ENCODE data around the gene PRPSAP1. TPM values are rescaled to one million over a fixed set of nuclear protein-coding genes. Genes with fewer than 3 reads are reported as not detected.
"Not testable (repeated sequence)": the region's sequence is repeated elsewhere in the genome, so short reads cannot be mapped to it uniquely, and the experiment has no call there.

Gene PRPSAP1
- total RNA-seq, 1 donor from 2014 or later, result 60.2 TPM

- ATAC-seq, result peak; percentile 45
Measured at GRCh38 chr17:76314392-76315227, 39.1 kb downstream of the PRPSAP1 start.

GRCh38 chr17:76312735-76313134, 41.0 kb downstream of the PRPSAP1 start:
- peaks cover 40% of the 10 kb centered on the region for H3K36me3 ChIP-seq
- no peaks in the 10 kb centered on the region for H3K27me3 ChIP-seq
- H3K27ac ChIP-seq, result no peak overlapping the region
- intact Hi-C loops (cut with DNase I), result no loop called here
- ATAC-seq, result no peak
- no peak for TF ChIP-seq CTCF (IDR thresholded peaks at IDR 0.05)
- no peaks in the 10 kb centered on the region for H3K4me1 ChIP-seq
- H3K9me3 ChIP-seq, result no peaks in the 10 kb centered on the region
- DNase-seq, result peak; percentile 3
- no peak overlapping the region for H3K4me3 ChIP-seq

More at GRCh38 chr17:76314392-76315227, 39.1 kb downstream of the PRPSAP1 start:
- Histone ChIP-seq H3K27me3 (no peaks in the 10 kb centered on the region), H3K36me3 (peaks cover 48% of the 10 kb centered on the region), H3K27ac (peak overlapping the region; percentile 17), H3K4me1 (no peaks in the 10 kb centered on the region), H3K4me3 (peak overlapping the region; percentile 5), H3K9me3 (no peaks in the 10 kb centered on the region)
- DNase-seq, result no peak
- no peak for TF ChIP-seq CTCF (IDR thresholded peaks at IDR 0.05)
- intact Hi-C loops (cut with DNase I), result loop anchor here (5.0 kb wide), 1 partner anchor 198 kb away; no protein-coding TSS in a partner anchor

GRCh38 chr17:76309461-76309860, 44.3 kb downstream of the PRPSAP1 start:
- intact Hi-C loops (cut with DNase I), result no loop called here

GRCh38 chr17:76307966-76308338, 45.8 kb downstream of the PRPSAP1 start, which contains the start of gene QRICH2:
Gene QRICH2 (minus strand): TSS chr17:76308276. CDS start chr17:76307998, 278 bp downstream.
- ATAC-seq, result no peak
- H3K36me3 ChIP-seq, result peaks cover 26% of the 10 kb centered on the region
- TF ChIP-seq CTCF (IDR thresholded peaks at IDR 0.05), result no peak
- no peaks in the 10 kb centered on the region for H3K4me1 ChIP-seq
- H3K4me3 ChIP-seq, result no peak within 1 kb of the TSS
- intact Hi-C loops (cut with DNase I), result no loop called here
- H3K27ac ChIP-seq, result no peak within 1 kb of the TSS
- H3K27me3 ChIP-seq, result no peaks in the 10 kb centered on the region
- no peaks in the 10 kb centered on the region for H3K9me3 ChIP-seq
- peak; percentile 61 for DNase-seq

More at GRCh38 chr17:76309461-76309860, 44.3 kb downstream of the PRPSAP1 start:
- Histone ChIP-seq H3K4me1 (no peaks in the 10 kb centered on the region), H3K27me3 (no peaks in the 10 kb centered on the region), H3K9me3 (no peaks in the 10 kb centered on the region), H3K4me3 (no peak overlapping the region), H3K36me3 (peaks cover 36% of the 10 kb centered on the region), H3K27ac (no peak overlapping the region)
- ATAC-seq, result no peak
- no peak for DNase-seq
- no peak for TF ChIP-seq CTCF (IDR thresholded peaks at IDR 0.05)

- Histone ChIP-seq H3K36me3 (peaks cover 20% of the 10 kb centered on the region), H3K27ac (no peak overlapping the region), H3K27me3 (no peaks in the 10 kb centered on the region), H3K4me3 (no peak overlapping the region), H3K9me3 (no peaks in the 10 kb centered on the region), H3K4me1 (no peaks in the 10 kb centered on the region)
- no peak for TF ChIP-seq CTCF (IDR thresholded peaks at IDR 0.05)
- DNase-seq (peak; percentile 55), ATAC-seq (peak; percentile 20)
- intact Hi-C loops (cut with DNase I), result no loop called here
Measured at GRCh38 chr17:76307299-76307965, 46.3 kb downstream of the PRPSAP1 start.

- H3K4me1 ChIP-seq; ATAC-seq; H3K36me3 ChIP-seq; H3K27ac ChIP-seq; H3K4me3 ChIP-seq; H3K27me3 ChIP-seq; DNase-seq; intact Hi-C loops (cut with DNase I); H3K9me3 ChIP-seq: not testable (repeated sequence)
Measured at GRCh38 chr17:76305135-76305454, 48.6 kb downstream of the PRPSAP1 start.
